ENCODE results near the gene RXFP3.

GRCh38 chr5:33939556-33940262, 3.5 kb downstream of the RXFP3 start:
- no peak for TF ChIP-seq CTCF (IDR thresholded peaks at IDR 0.05; ENCODE audit: low read length)
- TF ChIP-seq EZH2 (optimal IDR thresholded peaks at IDR 0.05; ENCODE audit: low read depth, low read length) = no peak
- no peak for TF ChIP-seq EZH2phosphoT487 (IDR thresholded peaks at IDR 0.05; ENCODE audit: low read length)
